B cell (primary cell): ENCODE measurements around the gene TJAP1. TPM values are rescaled to one million over a fixed set of nuclear protein-coding genes. Genes with fewer than 3 reads are reported as not detected.

Source experiments
- ATAC-seq: fragments of 200-7000 bp; cut with Tn5 transposase; one replicate; pipeline ENCODE4 v1.10.0; 2021; ENCODE audit warnings: low read depth, mild to moderate bottlenecking, moderate number of reproducible peaks, moderate library complexity
- CTCF ChIA-PET: fragments of 350-600 bp; sonication (Branson Sonifier 250); formaldehyde crosslinking; loops from one replicate; lab custom pipeline; 2021; ENCODE audit warnings: antibody characterized with exemption, inconsistent platforms; lab: Charles Lee
- POLR2A ChIA-PET: fragments of 350-600 bp; sonication (Branson Sonifier 250); formaldehyde crosslinking; loops from one replicate; lab custom pipeline; 2021; ENCODE audit warnings: antibody characterized with exemption; lab: Charles Lee
- DNase-seq: peaks from one replicate; pipeline ENCODE4 v3.0.0; 2013
- H2AFZ ChIP-seq: 2 replicates; pipeline ENCODE4 v1.6.1; 2012; ENCODE audit warnings: mild to moderate bottlenecking, low read depth, low read length; ENCODE audit not compliant: insufficient read depth, poor library complexity, severe bottlenecking
- H3K27ac ChIP-seq, 2 donors: 1 replicate in 1 of 2; 2 replicates in 1 of 2; pipeline ENCODE4 v1.5.1; 2012 to 2013; ENCODE audit warnings: low read length in 2 of 2, mild to moderate bottlenecking in 2 of 2, moderate library complexity in 1 of 2
- H3K27me3 ChIP-seq, 4 experiments: fragments of 200-600 bp in 1 of 4; sonication (generic) in 1 of 4; replicated peaks in 1 of 4; 1 replicate in 2 of 4; 2 replicates in 2 of 4; pipeline versions ENCODE4 v1.6.1 to v1.7.0; 2013 to 2016; ENCODE audit warnings: low read length in 3 of 4, mild to moderate bottlenecking in 2 of 4, mixed read lengths in 1 of 4, moderate library complexity in 1 of 4; ENCODE audit not compliant: insufficient read depth in 4 of 4, control insufficient read depth in 3 of 4; ENCODE audit errors: control extremely low read depth in 1 of 4
- H3K36me3 ChIP-seq, 2 experiments: replicated peaks in 1 of 2; 1 replicate in 1 of 2; 2 replicates in 1 of 2; pipeline versions ENCODE4 v1.6.1 to v1.7.1; 2013; ENCODE audit warnings: low read length in 1 of 2; ENCODE audit not compliant: insufficient read depth in 2 of 2, control insufficient read depth in 1 of 2; ENCODE audit errors: control extremely low read depth in 1 of 2, extremely low read depth in 1 of 2
- H3K4me1 ChIP-seq, 2 donors: fragments of 200-600 bp in 1 of 2; sonication (generic) in 1 of 2; 1 replicate in 1 of 2; 2 replicates in 1 of 2; pipeline versions ENCODE4 v1.5.1 to v1.6.1; 2013 to 2017; ENCODE audit warnings: low read length in 2 of 2; ENCODE audit not compliant: control insufficient read depth in 2 of 2, insufficient read depth in 2 of 2
- H3K4me2 ChIP-seq: replicated peaks from 2 replicates; pipeline ENCODE3; 2012; ENCODE audit warnings: mild to moderate bottlenecking, low read depth, low read length; ENCODE audit not compliant: poor library complexity, severe bottlenecking
- H3K4me3 ChIP-seq, 5 experiments: fragments of 200-600 bp in 1 of 5; sonication (generic) in 1 of 5; 1 replicate in 3 of 5; 2 replicates in 2 of 5; pipeline versions ENCODE4 v1.5.1 to v1.7.0; 2011 to 2016; ENCODE audit warnings: low read length in 4 of 5, mild to moderate bottlenecking in 4 of 5, low read depth in 2 of 5, control low read depth in 1 of 5, moderate library complexity in 1 of 5; ENCODE audit not compliant: insufficient read depth in 1 of 5; ENCODE audit errors: control extremely low read depth in 1 of 5, extremely low read depth in 1 of 5
- H3K79me2 ChIP-seq: fragments of 200-600 bp; sonication (generic); one replicate; pipeline ENCODE4 v1.6.0; 2016; ENCODE audit warnings: low read length; ENCODE audit not compliant: control insufficient read depth, insufficient read depth
- H3K9ac ChIP-seq: fragments of 200-600 bp; sonication (generic); 2 replicates; pipeline ENCODE4 v1.6.1; 2017; ENCODE audit warnings: mild to moderate bottlenecking, low read length, moderate library complexity
- H3K9me3 ChIP-seq, 3 donors: one replicate each; pipeline versions ENCODE4 v1.6.1 to v1.7.1; 2013; ENCODE audit warnings: low read length in 2 of 3; ENCODE audit not compliant: control insufficient read depth in 2 of 3, insufficient read depth in 1 of 3; ENCODE audit errors: control extremely low read depth in 1 of 3
- H4K20me1 ChIP-seq: 2 replicates; pipeline ENCODE4 v1.6.0; 2012; ENCODE audit warnings: mild to moderate bottlenecking, low read length; ENCODE audit not compliant: insufficient read depth, control insufficient read depth, poor library complexity, severe bottlenecking
- H3K27ac Mint-ChIP-seq: one replicate; pipeline ENCODE4 v1.8.0; 2021; ENCODE audit warnings: mixed read lengths
- H3K27me3 Mint-ChIP-seq: one replicate; pipeline ENCODE4 v1.8.0; 2021; ENCODE audit warnings: mixed read lengths
- H3K4me1 Mint-ChIP-seq: one replicate; pipeline ENCODE4 v1.8.0; 2021; ENCODE audit warnings: mixed read lengths
- H3K4me3 Mint-ChIP-seq: one replicate; pipeline ENCODE4 v1.8.0; 2021; ENCODE audit warnings: mixed read lengths
- H3K9me3 Mint-ChIP-seq: one replicate; pipeline ENCODE4 v1.8.0; 2022; ENCODE audit warnings: mixed read lengths; ENCODE audit not compliant: insufficient read depth
- CTCF ChIP-seq: fragments of 200-600 bp; IDR thresholded peaks from one replicate; pipeline ENCODE4 v1.8.0; 2022; ENCODE audit warnings: antibody characterized with exemption, mild to moderate bottlenecking
- EZH2 ChIP-seq: IDR thresholded peaks from 2 replicates; pipeline ENCODE4 v1.6.1; 2012; ENCODE audit warnings: borderline replicate concordance, low read depth, mild to moderate bottlenecking, moderate library complexity, low read length; ENCODE audit not compliant: insufficient read depth, poor library complexity, severe bottlenecking
- whole genome bisulfite sequencing: methylation state at CpG from one replicate; pipeline ENCODE4 v1.1.5; 2013; ENCODE audit warnings: missing lambda C conversion rate; ENCODE audit not compliant: insufficient coverage; 5-methylcytosine and 5-hydroxymethylcytosine counted together
- intact Hi-C: fragments of 100-400 bp; cut with micrococcal nuclease; formaldehyde crosslinking; loops from one replicate; pipeline ENCODE4 v1.10.0; 2022
- polyA plus RNA-seq: library from polyadenylated mRNA; depleted of rRNA; stranded (reverse); fragments of >200 nt; gene quantifications from 2 replicates; pipeline ENCODE4 v1.2.3, GENCODE V29; 2012
- total RNA-seq, 2 donors: library from RNA; stranded (reverse); fragments of 120-200 nt in 1 of 2; gene quantifications; 1 replicate in 1 of 2; 2 replicates in 1 of 2; pipeline versions ENCODE4 v1.2.3 to v1.2.4, GENCODE V29; 2013 to 2022

TJAP1 gene
- total and polyA plus RNA-seq, 2 donors (not counting 1 experiment from before 2014, with no cell fraction given) = 59.1 to 70.7 TPM

- Histone ChIP-seq H3K9me3 (no peaks in the 10 kb centered on the region), H3K9ac (no peak overlapping the region), H4K20me1 (no peaks in the 10 kb centered on the region), H3K36me3 (peaks cover 0 to 30% of the 10 kb centered on the region in 2 experiments), H2AFZ (no peak overlapping the region), H3K27me3 (peaks cover 0 to 4% (median 2%) of the 10 kb centered on the region in 4 experiments), H3K27ac (no peak overlapping the region), H3K4me2 (no peak overlapping the region), H3K4me3 (no peak overlapping the region), H3K79me2 (no peaks in the 10 kb centered on the region), H3K4me1 (peaks cover 7 to 12% of the 10 kb centered on the region in 2 donors)
- Mint-ChIP-seq H3K4me1 (peaks cover 14% of the 10 kb centered on the region), H3K9me3 (no peaks in the 10 kb centered on the region), H3K27ac (no peak overlapping the region), H3K27me3 (peaks cover 3% of the 10 kb centered on the region), H3K4me3 (peak overlapping the region; percentile 32)
- POLR2A ChIA-PET = interaction anchor here (0.6 kb wide), 1 partner anchor 72 kb away, joined by 5 read pairs; no protein-coding TSS in a partner anchor
- CTCF ChIA-PET = interaction anchor here (3.6 kb wide), 1 partner anchor 53 kb away, joined by 43 read pairs; no protein-coding TSS in a partner anchor
- ATAC-seq = no peak
- no peak for TF ChIP-seq EZH2
- no peak for DNase-seq
- intact Hi-C loops = no loop called here
- 95% methylated on average over 4 of the region's 4 CpGs for WGBS
Measured at GRCh38 chr6:43452896-43453295, 24.5 kb upstream of the TJAP1 start.

GRCh38 chr6:43453831-43454230, 23.5 kb upstream of the TJAP1 start:
- Histone ChIP-seq H3K4me3 (no peak overlapping the region), H3K9ac (no peak overlapping the region), H2AFZ (no peak overlapping the region), H3K4me1 (peaks cover 7 to 12% of the 10 kb centered on the region in 2 donors), H4K20me1 (no peaks in the 10 kb centered on the region), H3K4me2 (no peak overlapping the region), H3K9me3 (peaks cover 0 to 2% (median 0%) of the 10 kb centered on the region in 3 donors), H3K36me3 (peaks cover 0 to 21% of the 10 kb centered on the region in 2 experiments), H3K27me3 (peaks cover 0 to 4% (median 2%) of the 10 kb centered on the region in 4 experiments), H3K79me2 (no peaks in the 10 kb centered on the region), H3K27ac (no peak overlapping the region)
- Mint-ChIP-seq H3K4me1 (peaks cover 14% of the 10 kb centered on the region), H3K4me3 (peak overlapping the region; percentile 89), H3K27ac (no peak overlapping the region), H3K9me3 (no peaks in the 10 kb centered on the region), H3K27me3 (peaks cover 3% of the 10 kb centered on the region)
- DNase-seq (no peak), ATAC-seq (no peak)
- no peak for TF ChIP-seq EZH2
- TF ChIP-seq CTCF = no peak
- POLR2A ChIA-PET = no interaction called here
- CTCF ChIA-PET = interaction anchor here (0.9 to 3.6 kb wide), 4 partner anchors 17 to 52 kb away, joined by 3 to 43 read pairs (median 4); partner anchors contain the start of gene ABCC10
- intact Hi-C loops = loop anchor here (1.0 to 2.0 kb wide), 2 partner anchors 23 to 52 kb away; partner anchors contain the start of gene TJAP1
